HG02642 (cell line): ENCODE results near the gene PLXNA4.

ENCODE experiments used
- ATAC-seq: cut with Tn5 transposase; IDR thresholded peaks from one replicate; pipeline ENCODE4 v1.9.1; 2021; ENCODE audit warnings: mild to moderate bottlenecking; ENCODE audit not compliant: unreplicated experiment, poor library complexity

The PLXNA4 gene

GRCh38 chr7:132424821-132425724 is 151.2 kb downstream of the PLXNA4 start:
- no peak for ATAC-seq

- ATAC-seq: no peak
Measured at GRCh38 chr7:132424277-132424676, 152.0 kb downstream of the PLXNA4 start.

- no peak for ATAC-seq
Measured at GRCh38 chr7:132423594-132424200, 152.6 kb downstream of the PLXNA4 start.

- ATAC-seq: no peak
Measured at GRCh38 chr7:132422502-132423111, 153.7 kb downstream of the PLXNA4 start.

GRCh38 chr7:132420527-132420926 is 155.7 kb downstream of the PLXNA4 start:
- no peak for ATAC-seq

- no peak for ATAC-seq
Measured at GRCh38 chr7:132419542-132419941, 156.7 kb downstream of the PLXNA4 start.

GRCh38 chr7:132418840-132419239 is 157.4 kb downstream of the PLXNA4 start:
- ATAC-seq: no peak

- no peak for ATAC-seq
Measured at GRCh38 chr7:132417103-132417906, 159.0 kb downstream of the PLXNA4 start.

- ATAC-seq: no peak
Measured at GRCh38 chr7:132416395-132416794, 159.9 kb downstream of the PLXNA4 start.

GRCh38 chr7:132415259-132415658 is 161.0 kb downstream of the PLXNA4 start:
- ATAC-seq: no peak

GRCh38 chr7:132414857-132415256 is 161.4 kb downstream of the PLXNA4 start:
- ATAC-seq: no peak

GRCh38 chr7:132412435-132412834 is 163.8 kb downstream of the PLXNA4 start:
- ATAC-seq: no peak

GRCh38 chr7:132410861-132411541 is 165.3 kb downstream of the PLXNA4 start:
- no peak for ATAC-seq

GRCh38 chr7:132410385-132410784 is 165.9 kb downstream of the PLXNA4 start:
- no peak for ATAC-seq

- no peak for ATAC-seq
Measured at GRCh38 chr7:132407764-132408163, 168.5 kb downstream of the PLXNA4 start.

GRCh38 chr7:132406039-132406438 is 170.2 kb downstream of the PLXNA4 start:
- no peak for ATAC-seq

- no peak for ATAC-seq
Measured at GRCh38 chr7:132404261-132404660, 172.0 kb downstream of the PLXNA4 start.

- no peak for ATAC-seq
Measured at GRCh38 chr7:132403465-132404110, 172.7 kb downstream of the PLXNA4 start.

GRCh38 chr7:132402751-132403245 is 173.5 kb downstream of the PLXNA4 start:
- ATAC-seq: no peak
